Measurements from ENCODE around the gene RAB20. TPM values are rescaled to one million over a fixed set of nuclear protein-coding genes. Genes with fewer than 3 reads are reported as not detected.

The RAB20 gene
- total and polyA plus RNA-seq, 10 of the 15 experiments (the other 5 are each of a cell fraction or from before 2014, with no cell fraction given): 0.48 to 33.1 (median 9.6) TPM

DNA sequence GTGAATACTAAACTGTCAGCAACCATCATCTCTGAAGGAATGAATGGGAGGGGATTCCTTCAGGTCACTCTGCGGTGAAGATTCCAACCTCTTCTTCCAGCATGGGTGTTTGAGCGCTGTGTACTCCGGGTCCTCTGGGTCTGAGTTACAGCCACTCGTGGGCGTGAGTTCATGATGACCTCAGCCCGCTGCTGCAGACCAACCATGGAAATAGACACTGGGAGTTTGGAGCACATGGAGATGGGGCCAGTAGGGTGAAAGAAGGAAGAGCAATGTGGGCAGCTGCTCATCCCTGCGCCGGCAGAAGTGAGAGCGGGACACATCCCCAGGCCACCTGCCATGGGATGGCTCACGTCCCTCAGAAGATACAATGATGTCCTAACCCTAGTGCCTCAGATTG is 16.8 kb upstream of the RAB20 start (continued):
- TF ChIP-seq, protein P1, sequence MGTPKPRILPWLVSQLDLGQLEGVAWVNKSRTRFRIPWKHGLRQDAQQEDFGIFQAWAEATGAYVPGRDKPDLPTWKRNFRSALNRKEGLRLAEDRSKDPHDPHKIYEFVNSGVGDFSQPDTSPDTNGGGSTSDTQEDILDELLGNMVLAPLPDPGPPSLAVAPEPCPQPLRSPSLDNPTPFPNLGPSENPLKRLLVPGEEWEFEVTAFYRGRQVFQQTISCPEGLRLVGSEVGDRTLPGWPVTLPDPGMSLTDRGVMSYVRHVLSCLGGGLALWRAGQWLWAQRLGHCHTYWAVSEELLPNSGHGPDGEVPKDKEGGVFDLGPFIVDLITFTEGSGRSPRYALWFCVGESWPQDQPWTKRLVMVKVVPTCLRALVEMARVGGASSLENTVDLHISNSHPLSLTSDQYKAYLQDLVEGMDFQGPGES (IDR thresholded peaks at IDR 0.05): no peak
- TF ChIP-seq SUZ12 (IDR thresholded peaks at IDR 0.05; ENCODE audit: unreplicated experiment) (no peak), TCF7 (IDR thresholded peaks at IDR 0.05; ENCODE audit: borderline replicate concordance) (no peak), NFXL1 (IDR thresholded peaks at IDR 0.05; ENCODE audit: borderline replicate concordance) (no peak), YBX1 (IDR thresholded peaks at IDR 0.05) (no peak), SMAD5 (IDR thresholded peaks at IDR 0.05; ENCODE audit: low read depth) (no peak), MTA2 (IDR thresholded peaks at IDR 0.05; ENCODE audit: low read depth) (no peak), CEBPB (IDR thresholded peaks at IDR 0.05; ENCODE audit: borderline replicate concordance in 1 of 2, low read depth in 2 of 2, low read length in 2 of 2) (no peak)
- TF ChIP-seq, protein P2, sequence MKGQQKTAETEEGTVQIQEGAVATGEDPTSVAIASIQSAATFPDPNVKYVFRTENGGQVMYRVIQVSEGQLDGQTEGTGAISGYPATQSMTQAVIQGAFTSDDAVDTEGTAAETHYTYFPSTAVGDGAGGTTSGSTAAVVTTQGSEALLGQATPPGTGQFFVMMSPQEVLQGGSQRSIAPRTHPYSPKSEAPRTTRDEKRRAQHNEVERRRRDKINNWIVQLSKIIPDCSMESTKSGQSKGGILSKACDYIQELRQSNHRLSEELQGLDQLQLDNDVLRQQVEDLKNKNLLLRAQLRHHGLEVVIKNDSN (IDR thresholded peaks at IDR 0.05; ENCODE audit: borderline replicate concordance, extremely low read length, insufficient read depth, low read depth, low read length): no peak
- TF ChIP-seq, protein P3, sequence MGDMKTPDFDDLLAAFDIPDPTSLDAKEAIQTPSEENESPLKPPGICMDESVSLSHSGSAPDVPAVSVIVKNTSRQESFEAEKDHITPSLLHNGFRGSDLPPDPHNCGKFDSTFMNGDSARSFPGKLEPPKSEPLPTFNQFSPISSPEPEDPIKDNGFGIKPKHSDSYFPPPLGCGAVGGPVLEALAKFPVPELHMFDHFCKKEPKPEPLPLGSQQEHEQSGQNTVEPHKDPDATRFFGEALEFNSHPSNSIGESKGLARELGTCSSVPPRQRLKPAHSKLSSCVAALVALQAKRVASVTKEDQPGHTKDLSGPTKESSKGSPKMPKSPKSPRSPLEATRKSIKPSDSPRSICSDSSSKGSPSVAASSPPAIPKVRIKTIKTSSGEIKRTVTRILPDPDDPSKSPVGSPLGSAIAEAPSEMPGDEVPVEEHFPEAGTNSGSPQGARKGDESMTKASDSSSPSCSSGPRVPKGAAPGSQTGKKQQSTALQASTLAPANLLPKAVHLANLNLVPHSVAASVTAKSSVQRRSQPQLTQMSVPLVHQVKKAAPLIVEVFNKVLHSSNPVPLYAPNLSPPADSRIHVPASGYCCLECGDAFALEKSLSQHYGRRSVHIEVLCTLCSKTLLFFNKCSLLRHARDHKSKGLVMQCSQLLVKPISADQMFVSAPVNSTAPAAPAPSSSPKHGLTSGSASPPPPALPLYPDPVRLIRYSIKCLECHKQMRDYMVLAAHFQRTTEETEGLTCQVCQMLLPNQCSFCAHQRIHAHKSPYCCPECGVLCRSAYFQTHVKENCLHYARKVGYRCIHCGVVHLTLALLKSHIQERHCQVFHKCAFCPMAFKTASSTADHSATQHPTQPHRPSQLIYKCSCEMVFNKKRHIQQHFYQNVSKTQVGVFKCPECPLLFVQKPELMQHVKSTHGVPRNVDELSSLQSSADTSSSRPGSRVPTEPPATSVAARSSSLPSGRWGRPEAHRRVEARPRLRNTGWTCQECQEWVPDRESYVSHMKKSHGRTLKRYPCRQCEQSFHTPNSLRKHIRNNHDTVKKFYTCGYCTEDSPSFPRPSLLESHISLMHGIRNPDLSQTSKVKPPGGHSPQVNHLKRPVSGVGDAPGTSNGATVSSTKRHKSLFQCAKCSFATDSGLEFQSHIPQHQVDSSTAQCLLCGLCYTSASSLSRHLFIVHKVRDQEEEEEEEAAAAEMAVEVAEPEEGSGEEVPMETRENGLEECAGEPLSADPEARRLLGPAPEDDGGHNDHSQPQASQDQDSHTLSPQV (IDR thresholded peaks at IDR 0.05): no peak
